Neural cell (in vitro differentiated cells): Measurements from ENCODE around the gene ANKEF1. TPM values are rescaled to one million over a fixed set of nuclear protein-coding genes. Genes with fewer than 3 reads are reported as not detected.

ENCODE experiments used
- H2AFZ ChIP-seq: fragments of 200-600, 300-800 bp; sonication (generic), shearing (Covaris generic); 2 replicates; pipeline ENCODE4 v1.6.0; 2014; ENCODE audit warnings: low read depth, mild to moderate bottlenecking, antibody characterized with exemption, low read length, moderate library complexity
- H3F3A ChIP-seq: fragments of 200-600 bp; shearing (Covaris generic); 2 replicates; pipeline ENCODE4 v1.6.1; 2016; ENCODE audit warnings: mild to moderate bottlenecking, moderate library complexity, mixed read lengths, antibody characterized with exemption, low read length; ENCODE audit not compliant: insufficient read depth, poor library complexity, severe bottlenecking
- H3K27ac ChIP-seq: fragments of 200-600, 300-800 bp; sonication (generic), shearing (Covaris generic); 2 replicates; pipeline ENCODE4 v1.5.1; 2014; ENCODE audit warnings: mild to moderate bottlenecking, low read length, moderate library complexity
- H3K27me3 ChIP-seq: fragments of 300-800, 200-600 bp; sonication (generic), shearing (Covaris generic); 2 replicates; pipeline ENCODE4 v1.6.0; 2014; ENCODE audit warnings: mild to moderate bottlenecking, low read depth, low read length, moderate library complexity; ENCODE audit not compliant: insufficient read depth
- H3K36me3 ChIP-seq: fragments of 300-800, 200-600 bp; sonication (generic), shearing (Covaris generic); 2 replicates; pipeline ENCODE4 v1.5.1; 2014; ENCODE audit warnings: mild to moderate bottlenecking, antibody characterized with exemption, low read length, moderate library complexity; ENCODE audit not compliant: insufficient read depth
- H3K4me2 ChIP-seq: fragments of 300-800, 200-600 bp; sonication (generic), shearing (Covaris generic); 2 replicates; pipeline ENCODE4 v1.6.0; 2014; ENCODE audit warnings: mild to moderate bottlenecking, low read length
- H3K4me3 ChIP-seq: fragments of 300-800, 200-600 bp; sonication (generic), shearing (Covaris generic); 2 replicates; pipeline ENCODE4 v1.5.1; 2014; ENCODE audit warnings: mild to moderate bottlenecking, low read length, moderate library complexity
- H3K79me2 ChIP-seq: fragments of 200-600 bp; shearing (Covaris generic); replicated peaks from 2 replicates; pipeline ENCODE4 v1.6.0; 2014; ENCODE audit warnings: mild to moderate bottlenecking, low read length, moderate library complexity; ENCODE audit not compliant: insufficient read depth
- H3K9ac ChIP-seq: fragments of 300-800, 200-600 bp; sonication (generic), shearing (Covaris generic); 2 replicates; pipeline ENCODE4 v1.6.1; 2016; ENCODE audit warnings: mild to moderate bottlenecking, low read length, mixed read lengths
- H3K9me2 ChIP-seq: fragments of 200-600 bp; shearing (Covaris generic); 2 replicates; pipeline ENCODE4 v1.6.1; 2016; ENCODE audit warnings: mild to moderate bottlenecking, low read length, mixed read lengths; ENCODE audit not compliant: insufficient read depth
- H3K9me3 ChIP-seq: fragments of 200-600, 300-800 bp; sonication (generic), shearing (Covaris generic); 2 replicates; pipeline ENCODE4 v1.6.1; 2016; ENCODE audit warnings: mild to moderate bottlenecking, mixed run types, low read length, moderate library complexity, mixed read lengths
- H4K20me1 ChIP-seq: fragments of 200-600 bp; shearing (Covaris generic); 2 replicates; pipeline ENCODE4 v1.6.1; 2016; ENCODE audit warnings: mild to moderate bottlenecking, mixed run types; ENCODE audit not compliant: insufficient read depth
- CTCF ChIP-seq: fragments of 450-650 bp; IDR thresholded peaks from 2 replicates; pipeline ENCODE4 v1.5.1; 2014; ENCODE audit warnings: antibody characterized with exemption, mild to moderate bottlenecking, moderate library complexity; ENCODE audit not compliant: poor library complexity, severe bottlenecking
- EP300 ChIP-seq: fragments of 450-650 bp; conservative IDR thresholded peaks from 2 replicates; pipeline ENCODE4 v1.6.1; 2014; ENCODE audit warnings: antibody characterized with exemption, mild to moderate bottlenecking, moderate library complexity; ENCODE audit not compliant: poor library complexity, severe bottlenecking
- EZH2 ChIP-seq: fragments of 200-600, 300-800 bp; shearing (Covaris generic), sonication (generic); IDR thresholded peaks from 2 replicates; pipeline ENCODE4 v1.6.1; 2014; ENCODE audit warnings: antibody characterized with exemption, low read length, borderline replicate concordance, mild to moderate bottlenecking; ENCODE audit not compliant: insufficient read depth, poor library complexity, severe bottlenecking
- MXI1 ChIP-seq: fragments of 450-650 bp; conservative IDR thresholded peaks from 2 replicates; pipeline ENCODE4 v1.6.1; 2014; ENCODE audit warnings: antibody characterized with exemption, mild to moderate bottlenecking; ENCODE audit not compliant: poor library complexity, severe bottlenecking
- POLR2AphosphoS5 ChIP-seq: IDR thresholded peaks from 2 replicates; pipeline ENCODE4 v1.6.1; 2012
- RAD21 ChIP-seq: fragments of 450-650 bp; conservative IDR thresholded peaks from 2 replicates; pipeline ENCODE4 v1.6.1; 2014; ENCODE audit warnings: antibody characterized with exemption, mild to moderate bottlenecking, moderate library complexity
- REST ChIP-seq: IDR thresholded peaks from 2 replicates; pipeline ENCODE4 v1.6.1; 2012; ENCODE audit warnings: borderline replicate concordance
- SMC3 ChIP-seq: fragments of 450-650 bp; conservative IDR thresholded peaks from 2 replicates; pipeline ENCODE4 v1.6.1; 2014; ENCODE audit warnings: antibody characterized with exemption, mild to moderate bottlenecking, moderate library complexity; ENCODE audit not compliant: poor library complexity
- TAF1 ChIP-seq: IDR thresholded peaks from 2 replicates; pipeline ENCODE4 v1.6.1; 2012; ENCODE audit warnings: low read depth
- polyA plus RNA-seq: library from polyadenylated mRNA; depleted of rRNA; stranded (reverse); fragments of >200 nt; gene quantifications from 2 replicates; pipeline ENCODE4 v1.2.3, GENCODE V29; 2014

ANKEF1 gene
- polyA plus RNA-seq, 1 donor from 2014 or later = 3.5 TPM

- no peak overlapping the region for H3K27ac ChIP-seq
- no peaks in the 10 kb centered on the region for H4K20me1 ChIP-seq
- H3K36me3 ChIP-seq = no peaks in the 10 kb centered on the region
- H3K9me3 ChIP-seq = no peaks in the 10 kb centered on the region
- H3K4me3 ChIP-seq = no peak overlapping the region
- H3K9me2 ChIP-seq = no peaks in the 10 kb centered on the region
- H3F3A ChIP-seq = no peaks in the 10 kb centered on the region
- H2AFZ ChIP-seq = no peak overlapping the region
- TF ChIP-seq REST = no peak
- no peak for TF ChIP-seq TAF1
- no peak for TF ChIP-seq POLR2AphosphoS5
- no peak overlapping the region for H3K9ac ChIP-seq
- H3K27me3 ChIP-seq = no peaks in the 10 kb centered on the region
- H3K4me2 ChIP-seq = no peak overlapping the region
- H3K79me2 ChIP-seq = no peaks in the 10 kb centered on the region
Measured at GRCh38 chr20:10007158-10007557, 27.6 kb upstream of the ANKEF1 start.

- no peaks in the 10 kb centered on the region for H3K9me3 ChIP-seq
- no peak overlapping the region for H3K4me2 ChIP-seq
- H3K4me3 ChIP-seq = no peak overlapping the region
- H3K79me2 ChIP-seq = no peaks in the 10 kb centered on the region
- H3K27me3 ChIP-seq = no peaks in the 10 kb centered on the region
- H3K9ac ChIP-seq = no peak overlapping the region
- no peak overlapping the region for H3K27ac ChIP-seq
- TF ChIP-seq TAF1 (no peak), MXI1 (no peak), EZH2 (no peak), SMC3 (no peak), EP300 (no peak), RAD21 (no peak), REST (no peak), POLR2AphosphoS5 (no peak), CTCF (no peak)
- H4K20me1 ChIP-seq = no peaks in the 10 kb centered on the region
- no peaks in the 10 kb centered on the region for H3K9me2 ChIP-seq
- H3K36me3 ChIP-seq = no peaks in the 10 kb centered on the region
- H3F3A ChIP-seq = no peaks in the 10 kb centered on the region
- H2AFZ ChIP-seq = no peak overlapping the region
Measured at GRCh38 chr20:10007747-10008146, 27.0 kb upstream of the ANKEF1 start.
